Mammary epithelial cell (primary cell): ENCODE data around the gene DNAJB13.

Experiments
- EZH2 ChIP-seq: IDR thresholded peaks from 2 replicates; pipeline ENCODE4 v1.6.1; 2012; ENCODE audit warnings: low read length, inconsistent platforms, borderline replicate concordance
- TF ChIP-seq, protein P1 (sequence below), 2 donors: IDR thresholded peaks in 1 of 2; conservative IDR thresholded peaks in 1 of 2; 2 replicates each; pipeline ENCODE4 v1.5.1; 2011 to 2012; ENCODE audit warnings: inconsistent platforms in 2 of 2, low read length in 2 of 2, mild to moderate bottlenecking in 2 of 2, control low read depth in 1 of 2, low read depth in 1 of 2; ENCODE audit not compliant: insufficient read depth in 1 of 2; ENCODE audit errors: extremely low read depth in 1 of 2

DNA sequence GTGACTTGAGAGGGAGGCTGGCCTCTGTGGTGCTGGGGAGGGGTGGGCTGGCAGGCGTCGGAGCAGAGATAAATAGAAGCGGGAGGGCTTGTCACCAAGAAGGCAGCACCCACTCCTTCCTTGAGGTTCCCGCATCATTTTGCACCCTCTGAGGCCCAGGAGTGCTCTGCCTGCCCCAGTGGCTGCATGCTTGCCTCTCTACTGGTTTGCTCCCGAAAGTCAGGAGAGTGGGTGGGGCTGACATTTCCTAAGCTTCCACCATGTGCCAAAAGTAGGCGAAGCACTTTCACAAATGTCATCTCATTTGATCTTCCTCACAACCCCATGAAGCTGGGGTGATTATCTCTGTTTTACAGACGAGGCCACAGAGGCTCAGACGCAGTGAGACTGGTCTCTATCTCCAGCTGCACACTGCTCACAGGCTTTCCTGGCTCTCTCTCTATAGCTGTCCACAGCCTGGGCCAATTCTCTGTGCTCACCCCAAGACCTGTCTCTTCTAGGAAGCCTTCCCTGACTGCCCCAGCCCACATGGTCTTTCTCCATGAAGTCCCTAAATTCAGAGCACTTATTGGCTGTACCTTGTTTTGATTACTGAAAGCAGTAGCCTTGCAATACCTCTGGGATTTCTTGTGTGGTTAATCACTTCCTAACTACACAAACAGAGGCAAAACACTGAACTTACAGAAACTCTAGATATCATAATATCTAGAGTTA lies 60.7 kb downstream of the DNAJB13 start:
- TF ChIP-seq, protein P1, sequence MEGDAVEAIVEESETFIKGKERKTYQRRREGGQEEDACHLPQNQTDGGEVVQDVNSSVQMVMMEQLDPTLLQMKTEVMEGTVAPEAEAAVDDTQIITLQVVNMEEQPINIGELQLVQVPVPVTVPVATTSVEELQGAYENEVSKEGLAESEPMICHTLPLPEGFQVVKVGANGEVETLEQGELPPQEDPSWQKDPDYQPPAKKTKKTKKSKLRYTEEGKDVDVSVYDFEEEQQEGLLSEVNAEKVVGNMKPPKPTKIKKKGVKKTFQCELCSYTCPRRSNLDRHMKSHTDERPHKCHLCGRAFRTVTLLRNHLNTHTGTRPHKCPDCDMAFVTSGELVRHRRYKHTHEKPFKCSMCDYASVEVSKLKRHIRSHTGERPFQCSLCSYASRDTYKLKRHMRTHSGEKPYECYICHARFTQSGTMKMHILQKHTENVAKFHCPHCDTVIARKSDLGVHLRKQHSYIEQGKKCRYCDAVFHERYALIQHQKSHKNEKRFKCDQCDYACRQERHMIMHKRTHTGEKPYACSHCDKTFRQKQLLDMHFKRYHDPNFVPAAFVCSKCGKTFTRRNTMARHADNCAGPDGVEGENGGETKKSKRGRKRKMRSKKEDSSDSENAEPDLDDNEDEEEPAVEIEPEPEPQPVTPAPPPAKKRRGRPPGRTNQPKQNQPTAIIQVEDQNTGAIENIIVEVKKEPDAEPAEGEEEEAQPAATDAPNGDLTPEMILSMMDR (conservative IDR thresholded peaks at IDR 0.05 in 1 of 2, IDR thresholded peaks at IDR 0.05 in 1 of 2; ENCODE audit: extremely low read depth in 1 of 2, insufficient read depth in 1 of 2, low read depth in 1 of 2, low read length in 2 of 2), result no peak
- no peak for TF ChIP-seq EZH2
